WERI-Rb-1 (cell line): ENCODE results near the gene G6PC3.

Experiments
- DNase-seq: peaks from one replicate; pipeline ENCODE4 v3.0.0-alpha.2; 2020
- H3K27ac ChIP-seq: fragments of 250-450 bp; sonication (Bioruptor Pico); 2 replicates; pipeline ENCODE4 v1.5.1; 2020; ENCODE audit warnings: mild to moderate bottlenecking, moderate library complexity
- H3K27me3 ChIP-seq: fragments of 250-450 bp; sonication (Bioruptor Pico); 2 replicates; pipeline ENCODE4 v1.5.1; 2021; ENCODE audit warnings: mild to moderate bottlenecking, low read depth, moderate library complexity; ENCODE audit not compliant: insufficient read depth, severe bottlenecking
- H3K36me3 ChIP-seq: fragments of 250-450 bp; sonication (Bioruptor Pico); 2 replicates; pipeline ENCODE4 v1.5.1; 2020; ENCODE audit warnings: mild to moderate bottlenecking, moderate library complexity
- H3K4me3 ChIP-seq: 2 replicates; pipeline ENCODE4 v1.5.1; 2011; ENCODE audit warnings: low read depth, mild to moderate bottlenecking, control low read depth, low read length
- H3K9me3 ChIP-seq: fragments of 250-450 bp; sonication (Bioruptor Pico); 2 replicates; pipeline ENCODE4 v1.5.1; 2021; ENCODE audit warnings: mild to moderate bottlenecking, moderate library complexity; ENCODE audit not compliant: severe bottlenecking
- CTCF ChIP-seq: IDR thresholded peaks from 2 replicates; pipeline ENCODE4 v1.5.1; 2011; ENCODE audit warnings: low read depth, mild to moderate bottlenecking, control low read depth, inconsistent platforms, low read length

The G6PC3 gene

GRCh38 chr17:44123356-44124117 lies 53.0 kb downstream of the G6PC3 start, which contains the start of gene HDAC5:
TSS of gene HDAC5 (minus strand) at chr17:44123641. CDS start at chr17:44117515, 6,126 bp downstream.
- DNase-seq = peak; percentile 99
- peak within 1 kb of the TSS; percentile 83 for H3K4me3 ChIP-seq
- peaks cover 12% of the 10 kb centered on the region for H3K36me3 ChIP-seq
- no peaks in the 10 kb centered on the region for H3K27me3 ChIP-seq
- peak; percentile 67 for TF ChIP-seq CTCF
- peak within 1 kb of the TSS; percentile 90 for H3K27ac ChIP-seq
- H3K9me3 ChIP-seq = no peaks in the 10 kb centered on the region

- Histone ChIP-seq H3K36me3 (peaks cover 12% of the 10 kb centered on the region), H3K9me3 (no peaks in the 10 kb centered on the region), H3K4me3 (peak overlapping the region; percentile 81), H3K27ac (peak overlapping the region; percentile 90), H3K27me3 (no peaks in the 10 kb centered on the region)
- no peak for DNase-seq
- no peak for TF ChIP-seq CTCF
Observed at GRCh38 chr17:44124118-44124438, 53.5 kb downstream of the G6PC3 start.
